Measurements from ENCODE around the gene ZIC3.
"Not testable (repeated sequence)": the region's sequence is repeated elsewhere in the genome, so short reads cannot be mapped to it uniquely, and the experiment has no call there.

The ZIC3 gene

DNA sequence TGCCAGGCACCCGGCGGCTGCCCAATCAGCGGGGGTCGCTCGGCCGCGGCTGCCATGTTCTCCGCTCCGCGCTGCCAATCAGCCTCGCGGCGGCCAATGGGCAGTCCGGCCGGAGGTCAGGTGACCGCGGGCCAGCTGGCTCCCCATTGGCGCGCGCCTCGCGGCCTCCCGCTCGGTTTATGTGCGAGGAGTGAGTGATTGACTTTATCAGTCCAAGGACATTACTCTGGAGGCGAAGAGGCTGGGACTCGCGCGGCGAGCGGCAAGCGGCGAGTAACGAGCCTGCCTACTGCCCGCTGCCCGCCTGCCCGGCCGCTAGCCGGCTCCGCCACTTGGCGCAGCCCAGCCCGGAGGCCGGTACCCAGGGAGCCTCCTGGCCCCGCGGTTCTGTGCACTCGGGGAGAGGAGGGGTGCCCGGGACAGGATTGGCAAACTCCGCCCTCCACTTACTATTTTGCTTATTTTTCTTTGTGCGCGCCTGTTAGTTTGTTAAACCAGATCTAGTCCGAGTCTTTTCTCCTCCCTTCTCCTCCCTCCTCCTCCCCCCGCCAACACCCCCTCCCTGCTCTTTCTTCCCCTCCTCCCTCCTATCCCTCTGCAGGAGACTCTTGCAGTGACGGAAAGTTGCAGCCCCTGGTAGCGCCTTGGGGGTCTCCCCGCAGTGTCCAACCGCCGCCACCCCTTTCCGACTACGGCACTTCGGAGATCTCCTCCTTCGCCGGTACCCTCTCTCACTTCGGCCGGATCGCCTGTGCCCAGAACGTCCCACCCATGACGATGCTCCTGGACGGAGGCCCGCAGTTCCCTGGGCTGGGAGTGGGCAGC, at the start of gene ZIC3:
Gene ZIC3 (plus strand): TSS at position 207 of the 825 bp plus-strand sequence. CDS start 565 bp downstream, at position 772.
- Histone ChIP-seq H3K4me3 (peak within 1 kb of the TSS; percentile 20 to 42 (median 30)), H3K27ac (no peak within 1 kb of the TSS)

- no peak overlapping the region for H3K27ac ChIP-seq
- H3K4me3 ChIP-seq: no peak overlapping the region
These were observed 46.5 kb upstream of the ZIC3 start for GRCh38 chrX:137519459-137519858.

DNA sequence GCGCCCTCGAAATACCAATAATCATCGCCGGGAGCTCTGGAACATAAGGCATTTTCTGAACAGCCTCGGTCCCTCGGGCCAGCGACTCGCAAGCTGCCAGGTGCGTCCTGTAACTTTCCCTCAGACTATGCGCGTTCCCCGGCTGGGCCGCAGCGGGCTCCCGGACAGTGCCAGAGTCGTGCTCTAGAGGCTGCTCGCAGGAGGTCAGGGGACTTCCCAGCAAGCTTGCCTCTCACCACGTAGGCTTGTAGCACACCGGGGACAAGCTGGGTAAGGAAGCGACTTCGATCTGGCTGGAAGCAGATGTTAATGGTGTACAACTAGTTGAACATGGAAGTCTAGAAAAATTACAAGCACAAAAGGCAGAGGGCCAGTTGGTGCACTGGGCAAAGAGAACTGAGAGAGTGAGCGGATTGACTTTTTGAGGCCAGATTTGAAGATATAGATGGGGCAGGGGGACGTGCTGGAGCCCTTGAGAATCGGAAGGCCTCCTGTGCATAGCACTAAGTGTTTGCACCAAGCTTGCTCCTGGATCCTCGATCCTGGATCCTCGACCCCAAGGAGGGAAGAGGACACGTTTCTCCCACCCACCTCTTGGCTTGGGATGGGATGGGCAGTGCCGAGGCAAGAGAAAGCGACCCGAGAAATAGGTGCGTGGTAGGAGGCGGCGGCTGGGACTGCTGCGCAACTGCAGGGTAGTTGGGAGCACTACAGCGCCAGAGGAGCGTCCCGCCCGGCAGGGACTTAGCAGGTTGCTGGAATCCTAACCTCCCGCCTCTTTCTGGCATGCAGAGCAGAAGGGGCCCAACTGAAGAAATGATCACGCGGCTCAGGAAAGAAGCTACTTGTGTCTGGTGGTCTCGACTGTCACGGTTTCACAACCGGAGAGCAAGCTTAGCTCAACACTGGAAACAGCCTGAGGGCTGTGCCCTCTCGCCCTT, 19.9 kb upstream of the ZIC3 start:
- H3K4me3 ChIP-seq: no peak overlapping the region
- no peak overlapping the region for H3K27ac ChIP-seq

DNA sequence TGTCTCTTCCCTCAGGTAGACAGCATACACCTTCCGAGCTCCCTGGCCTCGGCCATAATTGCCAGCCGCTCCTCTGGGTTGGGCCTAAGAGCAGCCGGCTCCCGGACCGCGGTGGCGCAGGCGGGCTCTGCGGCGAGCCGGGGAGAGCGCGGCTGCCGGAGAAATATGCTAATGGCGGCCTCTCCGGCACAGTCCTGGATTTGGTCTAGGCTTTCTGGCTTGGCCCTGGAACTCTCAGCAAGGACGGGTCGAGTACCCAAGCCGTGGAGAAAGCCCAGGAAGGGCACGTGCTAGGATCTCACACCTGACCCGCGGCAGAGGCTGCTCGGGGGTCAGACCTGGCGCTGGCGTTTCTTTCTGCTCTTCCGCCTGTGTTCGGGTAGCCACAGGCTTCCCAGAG, 18.6 kb upstream of the ZIC3 start:
- H3K4me3 ChIP-seq: no peak overlapping the region
- H3K27ac ChIP-seq: no peak overlapping the region

DNA sequence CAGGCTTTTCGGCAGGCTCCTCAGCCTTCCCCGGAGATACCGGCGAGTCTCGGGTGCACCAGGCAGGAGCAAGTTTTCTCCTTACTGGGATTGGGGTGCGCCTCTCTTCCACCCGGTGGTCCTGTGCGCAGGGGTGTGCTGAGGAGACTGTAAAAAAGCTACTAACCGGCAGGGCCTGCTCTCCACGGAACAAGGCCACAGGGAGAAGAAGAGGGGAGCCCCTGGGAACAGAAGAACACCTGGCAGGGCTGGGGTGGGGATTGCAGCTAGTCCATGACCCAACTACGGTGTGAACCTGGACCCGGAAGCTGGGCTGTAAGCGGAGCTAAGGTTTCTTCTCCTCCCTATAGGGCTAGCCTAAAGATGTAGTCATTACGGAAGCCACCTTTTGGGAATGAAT, 17.7 kb upstream of the ZIC3 start:
- Histone ChIP-seq H3K4me3 (no peak overlapping the region), H3K27ac (no peak overlapping the region)

DNA sequence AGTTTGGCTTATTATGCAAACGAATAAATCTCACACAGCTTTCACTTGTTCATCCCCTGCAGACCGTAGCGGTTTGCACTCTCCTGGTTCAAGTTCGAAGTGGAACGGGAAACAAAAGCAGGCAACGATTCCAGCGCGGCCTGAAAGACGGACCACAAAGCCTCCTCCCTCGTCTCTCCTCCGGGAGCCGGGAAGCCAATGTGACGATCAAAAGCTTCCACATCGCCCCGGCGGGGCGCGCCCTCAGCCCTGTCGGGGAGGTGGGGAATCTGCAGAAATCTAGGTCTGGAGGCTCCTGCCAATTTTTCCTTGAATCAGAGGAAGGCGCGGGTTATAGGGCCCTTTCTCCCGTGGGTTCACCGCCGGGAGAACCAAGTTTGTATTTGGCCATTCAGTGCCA, 16.9 kb upstream of the ZIC3 start:
- H3K4me3 ChIP-seq: no peak overlapping the region
- no peak overlapping the region for H3K27ac ChIP-seq

DNA sequence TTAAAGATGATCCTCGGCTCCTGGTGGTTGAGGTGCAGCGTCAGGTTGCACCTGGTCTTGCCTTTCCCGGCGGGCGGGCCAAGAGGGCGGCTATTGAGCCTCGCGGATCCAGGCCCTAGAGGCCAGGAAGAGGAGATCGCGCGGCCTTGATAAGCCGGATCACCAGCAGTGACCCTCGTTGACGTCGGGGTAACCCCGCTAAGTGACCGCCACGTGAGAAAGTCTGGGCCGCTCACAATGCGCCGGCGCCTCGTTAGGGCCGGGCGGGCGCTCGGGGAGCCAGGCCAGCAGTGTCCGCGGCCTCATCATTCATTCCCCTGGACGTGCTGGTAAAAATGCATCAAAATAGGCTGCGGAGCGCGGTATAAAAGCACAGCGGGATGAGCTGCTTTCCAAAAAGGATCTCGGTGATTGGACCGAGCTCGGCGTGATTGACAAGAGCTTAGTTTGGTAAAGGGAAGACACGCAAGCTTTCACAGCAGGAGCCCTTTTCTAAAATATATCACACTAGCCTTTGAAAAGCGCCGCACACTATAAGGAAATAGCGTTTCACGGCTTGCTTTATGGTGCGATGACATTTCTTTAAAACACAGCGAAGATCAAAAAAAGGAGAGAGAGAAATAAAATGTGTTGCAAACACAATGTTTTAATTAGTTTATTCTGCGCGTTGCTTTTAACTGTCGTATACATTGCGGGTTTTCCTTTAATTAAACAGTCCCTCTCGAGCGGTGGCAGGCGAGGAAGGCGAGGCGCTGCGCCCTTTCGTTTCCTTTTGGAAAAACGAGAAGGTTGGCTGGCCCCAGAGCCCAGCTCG, 15.9 kb upstream of the ZIC3 start:
- Histone ChIP-seq H3K4me3 (no peak overlapping the region), H3K27ac (no peak overlapping the region)

GRCh38 chrX:137550665-137551261, 15.2 kb upstream of the ZIC3 start:
- Histone ChIP-seq H3K27ac (no peak overlapping the region), H3K4me3 (no peak overlapping the region)

DNA sequence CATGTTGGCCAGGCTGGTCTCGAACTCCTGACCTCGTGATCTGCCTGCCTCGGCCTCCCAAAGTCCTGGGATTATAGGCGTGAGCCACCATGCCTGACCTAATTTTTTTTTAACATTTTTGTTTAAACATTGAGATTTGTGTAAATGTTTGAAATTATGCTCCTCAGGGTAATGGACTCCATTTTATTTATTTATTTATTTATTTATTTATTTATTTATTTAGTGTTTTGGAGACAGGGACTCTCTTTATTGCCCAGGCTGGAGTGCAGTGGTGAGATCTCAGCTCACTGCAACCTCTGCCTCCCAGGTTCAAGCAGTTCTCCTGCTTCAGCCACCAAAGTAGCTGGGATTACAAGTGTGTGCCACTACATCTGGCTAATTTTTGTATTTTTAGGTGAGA, 13.8 kb upstream of the ZIC3 start:
- H3K4me3 ChIP-seq: not testable (repeated sequence)

DNA sequence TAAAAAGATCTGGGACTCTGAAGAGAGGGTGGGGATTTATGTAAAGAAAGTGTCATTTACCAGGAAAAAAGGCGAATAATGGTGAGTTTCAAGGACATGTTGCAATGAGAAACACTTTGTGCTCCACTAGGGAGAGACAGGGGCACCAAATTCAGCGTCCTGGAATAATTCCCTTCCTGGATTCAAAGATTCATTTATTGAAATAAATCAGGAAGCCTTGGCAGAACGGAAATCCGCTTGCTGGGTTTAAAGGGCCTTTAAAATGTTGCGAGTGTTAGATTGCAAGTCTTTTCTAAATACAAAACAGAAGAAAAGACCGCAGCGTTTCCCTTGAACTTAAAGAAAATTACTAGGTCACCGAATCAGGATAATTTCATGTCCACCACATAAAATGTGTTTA, 3.8 kb upstream of the ZIC3 start:
- no peak overlapping the region for H3K27ac ChIP-seq
- no peak overlapping the region for H3K4me3 ChIP-seq

More for the DNA sequence above, 13.8 kb upstream of the ZIC3 start:
- H3K27ac ChIP-seq: not testable (repeated sequence)

- Histone ChIP-seq H3K27ac (no peak overlapping the region), H3K4me3 (no peak overlapping the region)
These were observed 2.0 kb upstream of the ZIC3 start for GRCh38 chrX:137563681-137564651.

GRCh38 chrX:137565318-137565904, 516 bp upstream of the ZIC3 start:
- H3K27ac ChIP-seq: no peak overlapping the region

DNA sequence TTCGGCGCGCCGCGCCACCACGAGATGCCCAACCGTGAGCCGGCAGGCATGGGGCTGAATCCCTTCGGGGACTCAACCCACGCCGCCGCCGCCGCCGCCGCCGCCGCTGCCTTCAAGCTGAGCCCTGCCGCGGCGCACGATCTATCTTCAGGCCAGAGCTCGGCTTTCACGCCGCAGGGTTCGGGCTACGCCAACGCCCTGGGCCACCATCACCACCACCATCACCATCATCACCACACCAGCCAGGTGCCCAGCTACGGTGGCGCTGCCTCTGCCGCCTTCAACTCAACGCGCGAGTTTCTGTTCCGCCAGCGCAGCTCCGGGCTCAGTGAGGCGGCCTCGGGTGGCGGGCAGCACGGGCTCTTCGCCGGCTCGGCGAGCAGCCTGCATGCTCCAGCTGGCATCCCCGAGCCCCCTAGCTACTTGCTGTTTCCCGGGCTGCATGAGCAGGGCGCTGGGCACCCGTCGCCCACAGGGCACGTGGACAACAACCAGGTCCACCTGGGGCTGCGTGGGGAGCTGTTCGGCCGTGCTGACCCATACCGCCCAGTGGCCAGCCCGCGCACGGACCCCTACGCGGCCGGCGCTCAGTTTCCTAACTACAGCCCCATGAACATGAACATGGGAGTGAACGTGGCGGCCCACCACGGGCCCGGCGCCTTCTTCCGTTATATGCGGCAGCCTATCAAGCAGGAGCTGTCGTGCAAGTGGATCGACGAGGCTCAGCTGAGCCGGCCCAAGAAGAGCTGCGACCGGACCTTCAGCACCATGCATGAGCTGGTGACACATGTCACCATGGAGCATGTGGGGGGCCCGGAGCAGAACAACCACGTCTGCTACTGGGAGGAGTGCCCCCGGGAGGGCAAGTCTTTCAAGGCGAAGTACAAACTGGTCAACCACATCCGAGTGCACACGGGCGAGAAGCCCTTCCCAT, 1.1 kb downstream of the ZIC3 start:
- no peak overlapping the region for H3K27ac ChIP-seq
- H3K4me3 ChIP-seq: peak overlapping the region in 2 of 7 experiments; percentile 40 to 42

More at GRCh38 chrX:137565318-137565904, 516 bp upstream of the ZIC3 start:
- peak overlapping the region; percentile 20 to 42 (median 30) for H3K4me3 ChIP-seq

GRCh38 chrX:137567682-137568232, 1.8 kb downstream of the ZIC3 start:
- H3K4me3 ChIP-seq: no peak overlapping the region
- H3K27ac ChIP-seq: no peak overlapping the region

GRCh38 chrX:137568741-137569469, 3.0 kb downstream of the ZIC3 start:
- no peak overlapping the region for H3K4me3 ChIP-seq
- no peak overlapping the region for H3K27ac ChIP-seq

- Histone ChIP-seq H3K4me3 (no peak overlapping the region), H3K27ac (no peak overlapping the region)
These were observed 3.6 kb downstream of the ZIC3 start for GRCh38 chrX:137569470-137569891.
